Muscle of arm (tissue), 12 donors: ENCODE data around the gene MAEA. TPM values are rescaled to one million over a fixed set of nuclear protein-coding genes. Genes with fewer than 3 reads are reported as not detected.
"Not testable (repeated sequence)": the region's sequence is repeated elsewhere in the genome, so short reads cannot be mapped to it uniquely, and the experiment has no call there.

ENCODE experiments used
- DNase-seq: peaks from one replicate; pipeline ENCODE4 v3.0.0-alpha.2; 2013
- polyA plus RNA-seq, 12 donors: library from polyadenylated mRNA; unstranded; fragments of 120-200 nt; gene quantifications; one replicate each; pipeline ENCODE4 v1.2.1, GENCODE V29; 2013; ENCODE audit not compliant: insufficient read length in 12 of 12

MAEA gene
- polyA plus RNA-seq, 12 donors: 27.3 to 58.0 (median 35.1) TPM; not detected in 1

DNA sequence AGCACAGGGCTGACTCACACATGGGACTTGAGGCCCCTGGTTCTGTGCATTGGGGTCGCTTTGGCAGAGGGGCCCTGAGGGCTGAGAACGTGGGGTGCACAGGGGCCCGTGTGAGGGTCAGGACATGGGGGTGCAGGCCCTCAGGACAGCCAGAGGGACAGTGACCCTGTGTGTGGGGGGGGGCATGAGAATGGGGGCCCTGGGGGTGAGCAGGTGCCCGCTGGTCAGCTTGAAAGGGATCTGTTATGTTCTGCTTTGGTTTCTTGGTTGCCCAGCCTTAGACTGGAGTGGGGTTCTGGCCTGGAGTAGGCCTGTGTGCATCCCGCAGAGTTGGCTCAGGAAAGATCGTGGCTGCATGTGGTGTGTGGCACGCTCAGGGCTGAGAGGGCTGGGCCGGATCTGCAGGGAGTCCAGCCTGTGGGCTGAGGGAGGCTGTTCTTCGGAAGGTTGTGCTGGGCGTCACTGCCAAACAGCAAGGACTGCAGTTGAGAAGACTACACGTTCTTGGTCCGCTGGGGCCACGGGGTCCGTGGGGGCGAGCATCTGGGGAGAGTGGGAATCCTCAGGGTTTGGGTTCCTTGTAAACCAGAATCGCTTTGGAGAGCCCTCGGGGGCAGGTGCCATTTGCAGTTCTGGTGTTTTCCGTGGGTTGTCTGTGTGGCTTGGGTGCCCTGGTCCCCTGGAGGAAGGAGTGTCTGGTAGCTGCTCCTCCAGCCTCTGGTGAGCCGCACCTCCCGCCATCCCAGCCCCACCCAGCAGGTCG, 42.1 kb downstream of the MAEA start:
- DNase-seq: no peak

DNA sequence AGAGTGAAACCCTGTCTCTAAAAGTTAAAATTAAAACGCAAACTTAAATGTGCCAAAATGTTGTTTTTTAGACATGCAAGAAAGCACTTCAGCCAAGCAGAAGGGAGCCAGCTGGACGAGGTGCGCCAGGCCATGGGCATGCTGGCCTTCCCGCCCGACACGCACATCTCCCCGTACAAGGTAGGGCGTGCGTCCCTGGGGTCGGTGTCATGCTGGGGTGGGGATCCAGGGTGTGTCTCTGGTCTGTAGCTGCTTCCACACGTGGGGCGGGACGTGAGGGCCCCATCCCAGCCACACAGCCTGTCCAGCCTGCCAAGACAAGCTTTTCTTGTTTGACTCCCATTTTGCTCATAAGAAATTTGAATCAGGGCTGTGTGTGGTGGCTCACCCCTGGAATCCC, 43.0 kb downstream of the MAEA start:
- DNase-seq: no peak

DNA sequence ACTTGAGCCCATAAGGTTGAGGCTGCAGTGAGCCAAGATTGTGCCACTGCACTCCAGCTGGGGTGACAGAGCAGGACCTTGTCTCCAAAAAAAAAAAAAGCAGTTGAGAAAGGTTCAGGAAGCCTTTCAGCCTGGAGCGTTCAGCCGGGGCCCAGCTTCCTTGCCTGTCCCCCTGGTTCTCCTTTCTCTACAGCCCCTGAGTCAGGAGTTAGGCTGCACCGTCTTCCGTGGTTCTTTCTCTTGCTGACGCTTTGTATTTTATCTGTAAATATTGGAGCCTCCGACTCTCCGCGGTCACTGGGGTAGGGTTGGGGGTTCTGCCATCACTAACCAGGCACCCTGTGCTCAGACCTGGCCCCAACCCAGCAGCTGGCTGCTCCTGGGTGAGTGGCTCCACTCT, 43.6 kb downstream of the MAEA start:
- no peak for DNase-seq

DNA sequence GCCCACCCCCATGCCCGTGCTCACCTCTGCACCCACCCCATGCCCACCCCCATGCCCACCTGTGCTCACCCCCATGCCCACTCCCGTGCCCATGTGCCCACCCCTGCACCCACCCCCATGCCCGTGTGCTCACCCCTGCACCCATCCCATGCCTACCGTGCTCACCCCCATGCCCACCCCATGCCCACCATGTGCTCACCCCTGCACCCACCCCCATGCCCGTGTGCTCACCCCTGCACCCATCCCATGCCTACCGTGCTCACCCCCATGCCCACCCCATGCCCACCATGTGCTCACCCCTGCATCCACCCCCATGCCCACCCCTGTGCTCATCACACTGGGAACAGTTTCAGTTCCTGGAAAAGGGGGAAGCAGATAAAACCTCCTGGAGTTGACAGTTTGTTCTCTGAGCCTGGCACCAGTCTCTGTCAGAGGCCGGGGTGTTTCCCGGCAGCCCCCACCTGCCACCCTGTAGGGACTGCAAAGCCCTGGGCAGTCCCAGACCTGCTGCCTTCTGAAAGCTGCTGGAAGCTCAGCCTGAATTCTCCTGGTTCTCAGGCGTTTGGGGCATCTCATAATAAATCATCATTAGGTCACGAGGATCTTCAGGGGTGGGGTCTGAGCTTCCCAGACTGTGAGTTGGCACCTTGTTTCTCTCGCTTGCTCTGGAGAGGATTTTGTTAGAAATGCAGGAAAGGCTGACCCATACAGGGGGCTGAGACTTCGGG, 44.3 kb downstream of the MAEA start:
- not testable (repeated sequence) for DNase-seq

DNA sequence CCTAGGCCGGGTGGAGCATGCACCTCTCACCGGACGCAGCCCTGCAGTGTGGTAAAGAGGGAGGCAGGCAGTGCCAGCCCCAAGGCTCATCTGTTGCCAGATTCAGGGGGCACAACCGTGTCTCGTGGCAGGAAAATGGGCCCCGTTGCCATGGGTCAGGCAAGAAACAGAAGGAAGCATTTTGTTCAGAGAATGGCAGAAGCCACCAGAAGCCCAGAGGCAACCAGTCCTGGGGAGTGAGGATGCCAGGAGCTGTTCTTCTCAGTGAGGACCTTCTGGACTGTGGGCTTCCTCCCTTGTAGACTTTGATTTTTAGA, 44.8 kb downstream of the MAEA start:
- DNase-seq: no peak

DNA sequence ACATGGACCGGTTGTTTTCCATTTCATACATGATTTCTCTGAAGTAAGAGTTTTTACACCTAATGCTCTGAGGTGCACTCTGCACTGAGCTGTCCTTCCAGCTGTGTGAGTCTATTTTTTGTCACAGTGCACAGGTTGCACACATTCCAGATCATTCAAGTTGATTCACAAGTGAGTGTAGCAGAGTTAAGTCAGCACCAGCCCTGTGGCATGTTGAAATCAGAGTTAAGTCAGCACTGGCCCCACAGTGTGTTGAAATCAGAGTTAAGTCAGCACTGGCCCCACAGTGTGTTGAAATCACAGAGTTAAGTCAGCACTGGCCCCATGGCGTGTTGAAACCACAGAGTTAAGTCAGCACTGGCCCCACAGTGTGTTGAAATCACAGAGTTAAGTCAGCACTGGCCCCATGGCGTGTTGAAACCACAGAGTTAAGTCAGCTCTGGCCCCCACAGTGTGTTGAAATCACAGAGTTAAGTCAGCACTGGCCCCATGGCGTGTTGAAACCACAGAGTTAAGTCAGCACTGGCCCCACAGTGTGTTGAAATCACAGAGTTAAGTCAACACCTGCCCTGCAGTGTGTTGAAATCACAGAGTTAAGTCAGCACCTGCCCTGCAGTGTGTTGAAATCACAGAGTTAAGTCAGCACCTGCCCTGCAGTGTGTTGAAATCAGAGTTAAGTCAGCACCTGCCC, 45.6 kb downstream of the MAEA start:
- not testable (repeated sequence) for DNase-seq

DNA sequence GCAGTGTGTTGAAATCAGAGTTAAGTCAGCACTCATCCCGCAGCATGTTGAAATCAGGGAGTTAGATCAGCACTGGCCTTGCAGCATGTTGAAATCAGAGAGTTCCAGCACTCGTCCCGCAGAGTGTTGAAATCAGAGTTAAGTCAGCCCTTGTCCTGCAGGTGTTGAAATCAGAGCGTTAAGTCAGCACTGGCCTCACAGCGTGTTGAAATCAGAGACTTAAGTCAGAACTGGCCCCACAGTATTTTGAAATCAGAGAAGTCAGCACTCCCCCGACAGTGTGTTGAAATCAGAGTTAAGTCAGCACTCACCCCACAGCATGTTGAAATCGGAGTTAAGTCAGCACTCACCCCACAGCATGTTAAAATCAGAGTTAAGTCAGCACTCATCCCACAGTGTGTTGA, 46.4 kb downstream of the MAEA start:
- no peak for DNase-seq

DNA sequence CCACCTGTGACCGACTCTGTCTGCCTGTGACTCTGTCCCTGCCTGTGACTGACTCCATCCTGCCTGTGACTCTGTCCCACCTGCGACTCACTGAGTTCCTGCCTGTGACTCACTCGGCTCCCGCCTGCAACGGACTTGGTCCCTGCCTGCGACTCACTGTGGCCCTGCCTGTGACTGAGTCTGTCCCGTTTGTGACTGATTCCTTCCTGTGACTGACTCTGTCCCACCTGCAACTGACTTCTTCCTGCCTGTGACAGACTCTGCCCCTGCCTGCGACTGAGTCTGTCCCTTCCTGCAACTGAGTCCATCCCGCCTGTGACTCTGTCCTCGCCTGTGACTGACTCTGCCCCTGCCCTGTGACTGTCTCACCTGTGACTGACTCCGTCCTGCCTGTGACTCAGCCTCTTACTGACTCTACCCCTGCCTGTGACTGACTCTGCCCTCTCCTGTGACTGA, 47.7 kb downstream of the MAEA start:
- DNase-seq: no peak

DNA sequence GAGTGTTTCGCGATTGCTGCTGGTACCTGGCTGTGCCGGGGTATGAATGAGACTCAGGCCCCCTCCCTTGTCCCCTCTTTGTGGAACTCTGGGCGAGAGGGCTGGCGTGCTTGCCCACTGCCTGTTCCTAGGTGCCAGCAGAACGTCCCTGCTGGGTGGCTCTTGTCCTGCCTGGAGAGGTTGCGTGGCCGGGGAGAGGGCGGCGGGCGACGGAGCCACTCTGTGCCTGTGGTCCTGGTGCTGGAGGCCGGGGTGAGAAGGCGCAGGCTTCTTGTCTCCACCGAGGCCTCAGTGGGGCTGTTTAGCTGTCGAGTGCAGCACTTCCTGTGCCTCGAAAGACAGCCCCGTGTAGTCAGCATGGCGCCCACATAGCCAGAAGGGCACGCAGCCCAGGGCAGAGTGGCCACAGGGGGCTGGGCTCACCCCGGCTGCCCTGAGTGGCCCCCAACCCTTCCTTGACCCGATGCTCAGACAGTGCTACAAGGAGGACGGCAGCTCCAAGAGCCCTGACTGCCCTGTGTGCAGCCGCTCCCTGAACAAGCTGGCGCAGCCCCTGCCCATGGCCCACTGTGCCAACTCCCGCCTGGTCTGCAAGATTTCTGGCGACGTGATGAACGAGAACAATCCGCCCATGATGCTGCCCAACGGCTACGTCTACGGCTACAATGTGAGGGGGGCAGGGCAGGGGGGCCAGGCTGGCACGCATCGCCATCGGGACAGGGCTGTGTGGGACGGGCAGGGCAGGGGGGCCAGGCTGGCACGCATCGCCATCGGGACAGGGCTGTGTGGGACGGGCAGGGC, 48.5 kb downstream of the MAEA start:
- no peak for DNase-seq

DNA sequence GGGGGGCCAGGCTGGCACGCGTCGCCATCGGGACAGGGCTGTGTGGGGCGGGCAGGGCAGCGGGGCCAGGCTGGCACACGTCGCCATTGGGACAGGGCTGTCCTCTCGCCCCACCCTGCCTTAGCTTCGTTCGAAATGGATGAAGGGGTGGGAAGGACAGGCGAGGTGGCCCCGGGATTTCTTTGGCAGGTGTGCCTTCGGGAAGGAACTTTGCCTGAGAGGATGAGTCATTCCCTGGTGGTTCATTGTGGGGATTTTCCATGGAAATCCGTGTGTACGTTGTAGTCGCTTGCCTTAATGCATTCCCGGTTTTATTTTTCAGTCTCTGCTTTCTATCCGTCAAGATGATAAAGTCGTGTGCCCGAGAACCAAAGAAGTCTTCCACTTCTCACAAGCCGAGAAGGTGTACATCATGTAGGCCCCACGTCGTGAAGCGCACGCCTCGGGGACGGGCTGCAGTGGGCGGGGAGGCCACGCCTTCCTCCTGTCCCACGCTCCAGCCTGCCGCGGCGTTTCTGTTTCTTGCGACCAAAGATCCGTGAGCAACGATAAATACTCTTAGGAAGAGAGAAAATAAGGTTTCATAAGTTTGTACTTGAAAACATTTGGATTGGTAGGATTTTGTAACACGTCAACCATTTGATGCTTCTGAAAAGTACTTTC, 49.2 kb downstream of the MAEA start:
- DNase-seq: no peak

DNA sequence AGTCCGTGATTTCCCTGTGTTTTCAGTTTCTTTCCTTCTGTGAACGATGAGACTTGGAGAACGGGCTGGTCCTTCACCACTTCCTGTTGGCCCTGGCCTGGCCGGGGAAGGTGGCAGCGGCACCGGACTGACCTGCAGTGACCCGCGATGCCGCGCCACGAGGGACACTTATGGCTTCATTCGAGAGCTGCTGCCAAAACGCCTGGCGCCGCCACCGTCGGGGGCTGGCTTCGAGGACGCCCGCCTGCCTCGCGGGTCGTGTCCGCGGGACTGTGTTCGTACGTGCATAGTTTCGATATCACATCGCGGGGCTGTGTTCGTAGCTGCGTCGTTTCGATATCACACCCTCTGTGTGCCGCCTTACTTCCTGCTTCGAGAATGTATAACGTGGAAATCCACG, 49.8 kb downstream of the MAEA start:
- DNase-seq: no peak

DNA sequence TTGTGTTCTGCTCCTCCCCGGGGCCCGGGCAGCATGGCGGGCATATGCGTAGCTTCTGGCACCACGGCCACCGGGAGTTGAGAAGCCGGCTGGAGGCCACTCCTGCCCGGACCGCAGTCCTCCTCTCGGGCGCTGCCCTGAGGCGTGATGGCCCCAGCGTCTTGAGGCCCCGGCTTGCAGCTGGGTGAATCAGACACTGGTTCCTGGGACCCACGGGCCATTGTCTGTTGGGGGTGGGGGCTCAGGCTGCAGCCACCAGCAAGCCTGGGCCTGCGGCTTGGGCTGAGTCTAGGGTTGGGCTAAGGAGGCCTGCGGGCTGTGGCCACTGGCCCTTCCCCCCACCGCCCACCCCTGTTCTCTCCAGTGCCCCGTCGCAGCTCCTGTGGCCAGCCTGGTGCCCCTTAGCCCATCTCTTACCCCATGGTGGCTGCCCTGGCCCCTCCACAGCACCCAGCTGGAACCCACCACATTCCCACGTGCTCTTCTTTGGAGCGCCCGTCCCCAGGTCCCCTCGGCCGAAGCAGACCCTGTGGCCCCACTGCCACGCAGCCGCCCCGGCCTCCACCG, 50.6 kb downstream of the MAEA start:
- DNase-seq: no peak

DNA sequence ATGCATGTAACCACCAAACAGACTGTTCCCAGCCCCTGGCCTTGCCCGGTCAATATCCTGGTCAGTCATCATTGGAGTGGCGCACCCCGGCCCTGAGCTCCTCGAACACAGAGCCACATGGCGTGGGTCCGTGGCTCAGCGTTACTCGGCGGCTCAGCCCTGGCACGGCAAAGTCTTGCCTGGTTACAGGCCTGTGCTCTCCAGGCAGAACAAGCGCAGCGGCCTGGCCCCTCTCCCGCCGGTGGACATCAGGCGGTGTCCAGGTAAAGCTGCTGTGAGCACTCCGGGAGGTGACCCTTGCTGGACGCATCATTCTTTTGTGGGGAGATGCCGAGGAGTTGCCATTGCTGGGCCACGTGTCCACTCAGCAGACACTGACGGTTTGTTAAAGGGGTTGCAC, 51.2 kb downstream of the MAEA start:
- no peak for DNase-seq

DNA sequence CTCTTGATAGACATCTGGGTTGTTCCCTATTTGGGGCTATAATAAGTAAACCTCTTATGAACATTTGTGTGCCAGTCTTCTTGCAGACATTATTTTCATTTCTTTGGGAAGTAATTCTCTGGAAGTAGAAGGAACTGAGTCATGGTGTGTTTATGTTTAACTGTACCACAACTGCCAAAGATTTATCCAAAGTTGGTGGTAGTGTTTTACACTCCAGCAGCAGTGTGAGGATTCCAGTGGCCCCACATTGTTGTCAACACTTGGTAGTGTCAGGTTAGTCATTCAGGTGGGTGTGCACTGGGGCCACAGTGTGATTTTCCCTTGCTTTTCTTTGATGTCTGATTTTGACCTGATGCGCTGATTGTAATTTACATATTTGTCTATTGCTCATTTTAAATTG, 52.3 kb downstream of the MAEA start:
- no peak for DNase-seq

DNA sequence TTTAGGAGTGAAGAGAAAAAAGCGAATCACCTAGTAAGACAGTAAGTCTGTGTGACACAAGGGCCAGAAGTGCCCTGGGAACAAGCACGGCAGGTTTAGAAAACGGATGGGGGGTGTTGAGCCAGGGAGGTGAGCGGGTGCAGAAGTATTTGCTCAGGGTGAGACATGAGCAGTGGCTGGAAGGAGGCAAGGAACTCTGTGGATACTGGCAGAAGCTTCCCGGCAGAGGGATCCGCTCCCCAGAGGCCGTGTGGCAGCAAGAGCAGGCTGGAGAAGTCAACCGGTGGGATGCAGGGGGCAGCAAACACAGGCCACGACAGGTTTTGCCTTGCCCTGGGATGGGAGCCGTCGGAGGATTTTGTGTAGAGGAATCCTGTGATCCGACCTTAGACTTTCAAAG, 55.0 kb downstream of the MAEA start:
- no peak for DNase-seq

DNA sequence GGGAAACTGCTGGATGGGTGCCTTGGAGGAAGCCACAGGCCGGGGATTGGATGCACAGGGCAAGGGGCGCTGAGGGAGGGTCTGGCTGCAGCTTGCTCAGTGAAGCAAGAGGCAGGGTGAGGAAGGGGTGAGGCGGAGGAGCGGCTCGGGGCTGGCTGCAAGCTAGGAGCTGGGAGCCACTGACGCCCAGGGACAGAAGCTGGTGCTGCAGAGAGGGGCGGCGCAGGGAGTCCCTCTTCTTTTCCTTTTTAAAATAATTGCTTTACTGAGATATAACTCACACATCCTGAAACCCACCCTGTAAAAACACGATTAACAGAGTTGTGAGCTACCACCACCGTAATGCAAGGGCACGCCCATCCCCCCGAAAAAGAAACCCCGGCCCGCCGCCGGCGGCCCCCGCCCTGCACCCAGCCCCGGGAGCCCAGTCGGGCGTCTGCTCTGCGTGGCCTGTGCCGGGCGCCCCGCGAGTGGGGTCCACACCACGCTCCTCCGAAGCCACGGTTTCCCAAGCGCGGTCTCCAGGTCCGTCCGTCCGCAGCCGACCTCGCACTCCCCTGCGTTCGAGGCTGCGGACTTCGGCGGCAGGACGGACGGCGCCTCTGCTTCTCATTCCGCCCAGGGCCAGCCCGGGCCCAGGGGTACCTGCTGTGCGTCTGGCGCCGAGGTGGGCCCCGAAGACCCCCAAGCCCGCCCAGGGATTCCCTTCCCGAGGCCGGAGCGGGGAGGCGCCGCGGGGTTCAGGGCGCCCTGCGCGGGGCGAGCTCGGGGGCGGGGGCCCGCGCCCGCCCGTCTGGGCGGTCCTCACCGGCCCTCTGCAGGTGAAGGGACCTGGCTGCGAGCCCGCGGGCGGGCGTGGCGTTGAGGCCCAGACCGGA, 56.5 kb downstream of the MAEA start:
- peak; percentile 63 for DNase-seq

DNA sequence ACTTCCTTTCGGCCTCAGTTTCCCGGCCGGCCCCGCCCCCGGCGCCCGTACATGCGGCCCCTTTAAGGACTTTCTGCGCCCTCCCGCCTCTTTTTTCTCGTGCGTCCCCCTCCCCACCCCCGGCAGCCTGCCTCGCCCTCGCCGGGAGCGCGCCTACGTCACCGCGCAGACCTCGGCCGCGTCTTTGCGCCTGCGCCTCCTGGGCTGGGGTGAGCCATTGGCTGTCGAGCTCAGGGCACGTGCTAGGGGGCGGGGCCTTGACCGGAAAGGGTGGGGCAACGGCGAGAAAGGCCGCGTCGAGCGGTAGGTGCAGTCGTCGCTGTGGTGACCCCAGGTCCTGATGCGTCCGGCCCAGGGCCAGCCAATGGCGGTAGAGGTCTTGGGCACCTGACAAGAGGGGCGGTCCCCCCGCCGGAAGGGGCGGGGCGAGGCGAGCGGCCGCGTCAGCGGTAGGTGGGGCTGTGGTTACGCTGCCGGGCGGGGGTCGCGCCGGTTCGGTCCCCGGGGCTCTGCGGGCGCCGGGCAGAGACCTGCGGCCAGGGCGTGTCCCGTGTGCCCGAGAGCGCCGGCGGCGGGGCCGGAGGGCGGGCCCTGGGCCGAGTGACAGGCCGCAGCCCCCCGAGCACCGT, 57.2 kb downstream of the MAEA start, which contains the start of gene UVSSA:
Gene UVSSA, plus strand, starts transcription at position 428 of the 629 bp plus-strand sequence. CDS start 884 bp downstream, outside the sequence.
- peak; percentile 100 for DNase-seq

DNA sequence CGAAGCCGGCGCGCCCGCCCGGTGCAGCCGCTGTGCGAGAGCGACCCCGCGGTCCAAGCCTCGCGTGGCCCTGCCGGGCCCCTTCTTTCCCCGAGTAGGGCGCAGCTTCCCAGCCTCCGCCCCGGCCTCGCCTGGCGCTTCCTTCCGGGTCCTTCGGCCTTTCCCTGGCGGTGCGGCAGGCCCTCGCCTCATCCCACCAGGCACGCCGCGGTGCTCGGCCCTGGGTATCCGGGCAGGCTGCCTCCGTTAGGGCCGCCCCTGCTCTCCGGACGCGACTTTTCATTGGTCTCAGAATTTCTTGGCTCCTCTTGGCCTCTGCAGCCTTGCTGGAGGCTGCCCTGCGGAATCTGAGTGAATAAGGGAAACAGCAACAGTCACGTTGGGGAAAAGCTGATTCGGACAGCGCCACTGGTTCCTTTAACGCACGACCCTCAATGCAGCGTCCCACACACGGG, 57.7 kb downstream of the MAEA start:
- DNase-seq: peak; percentile 88

DNA sequence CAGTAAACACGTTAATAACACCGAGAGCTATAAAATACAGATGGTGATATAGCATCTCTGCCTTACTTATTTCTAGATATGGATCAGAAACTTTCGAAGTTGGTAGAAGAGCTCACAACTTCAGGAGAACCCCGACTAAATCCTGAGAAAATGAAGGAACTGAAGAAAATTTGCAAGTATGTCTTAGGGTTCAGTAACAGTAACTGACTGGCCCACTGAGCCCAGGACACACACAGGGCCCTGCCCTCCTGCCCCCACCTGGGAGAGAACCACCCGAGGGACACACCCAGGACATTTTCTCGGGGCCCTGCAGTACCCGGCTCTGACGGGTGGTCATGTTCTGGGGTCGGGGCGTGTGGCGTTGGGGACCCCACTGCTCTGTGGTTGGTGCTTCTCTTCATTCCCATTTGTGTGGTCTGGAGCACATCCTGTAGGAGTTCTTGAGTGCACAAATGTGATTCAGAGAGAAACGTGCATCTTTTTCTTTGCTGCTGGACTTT, 58.4 kb downstream of the MAEA start:
- no peak for DNase-seq
